ENCODE measurements around the gene ZNF8.
"Not testable (repeated sequence)": the region's sequence is repeated elsewhere in the genome, so short reads cannot be mapped to it uniquely, and the experiment has no call there.

The ZNF8 gene

GRCh38 chr19:58345558-58345957 lies 66.8 kb downstream of the ZNF8 start:
- Histone ChIP-seq H3K9me3 (no peaks in the 10 kb centered on the region), H3K36me3 (peaks cover 6 to 17% (median 9%) of the 10 kb centered on the region in 3 donors), H3K27ac (peak overlapping the region in 1 of 2 donors; percentile 94), H3K4me3 (no peak overlapping the region), H3K27me3 (no peaks in the 10 kb centered on the region), H3K4me1 (peaks cover 0 to 27% (median 6%) of the 10 kb centered on the region in 4 donors)
- TF ChIP-seq CTCF (IDR thresholded peaks at IDR 0.05), result no peak
- intact Hi-C loops (cut with DNase I; ENCODE audit: low total_unique reads), result no loop called here
- DNase-seq, result no peak

- Histone ChIP-seq H3K27me3 (peaks cover 0 to 3% of the 10 kb centered on the region in 2 donors), H3K4me1 (peaks cover 0 to 30% (median 6%) of the 10 kb centered on the region in 4 donors), H3K9me3 (no peaks in the 10 kb centered on the region), H3K27ac (peak overlapping the region; percentile 90 to 94), H3K36me3 (peaks cover 0 to 14% (median 1%) of the 10 kb centered on the region in 3 donors), H3K4me3 (peak overlapping the region; percentile 70 to 85)
- TF ChIP-seq CTCF (IDR thresholded peaks at IDR 0.05), result no peak
- DNase-seq, result peak; percentile 38 to 79
- intact Hi-C loops (cut with DNase I; ENCODE audit: low total_unique reads), result no loop called here
These were observed 68.5 kb downstream of the ZNF8 start for GRCh38 chr19:58346961-58347929.

- intact Hi-C loops (cut with DNase I; ENCODE audit: low total_unique reads); H3K9me3 ChIP-seq; H3K27me3 ChIP-seq; DNase-seq: not testable (repeated sequence)
- H3K36me3 ChIP-seq, result peaks cover 0 to 20% (median 3%) of the 10 kb centered on the region in 3 donors
- H3K27ac ChIP-seq, result peak overlapping the region; percentile 90 to 94
- H3K4me1 ChIP-seq, result peaks cover 0 to 30% (median 6%) of the 10 kb centered on the region in 4 donors
- peak overlapping the region; percentile 70 to 85 for H3K4me3 ChIP-seq
These were observed 69.3 kb downstream of the ZNF8 start for GRCh38 chr19:58348080-58348479.

GRCh38 chr19:58349590-58349989 lies 70.8 kb downstream of the ZNF8 start:
- peaks cover 0 to 3% of the 10 kb centered on the region in 2 donors for H3K27me3 ChIP-seq

GRCh38 chr19:58350001-58350861 lies 71.5 kb downstream of the ZNF8 start:
- intact Hi-C loops (cut with DNase I; ENCODE audit: low total_unique reads), result no loop called here
- no peak for DNase-seq
- no peak for TF ChIP-seq CTCF (IDR thresholded peaks at IDR 0.05)
- H3K9me3 ChIP-seq, result no peaks in the 10 kb centered on the region
- peaks cover 0 to 27% (median 3%) of the 10 kb centered on the region in 3 donors for H3K36me3 ChIP-seq
- peaks cover 0 to 4% of the 10 kb centered on the region in 2 donors for H3K27me3 ChIP-seq
- no peak overlapping the region for H3K4me3 ChIP-seq
- H3K4me1 ChIP-seq, result peaks cover 0 to 30% (median 6%) of the 10 kb centered on the region in 4 donors
- H3K27ac ChIP-seq, result no peak overlapping the region

More at GRCh38 chr19:58349590-58349989, 70.8 kb downstream of the ZNF8 start:
- TF ChIP-seq CTCF (IDR thresholded peaks at IDR 0.05), result no peak
- no peak for DNase-seq
- no peaks in the 10 kb centered on the region for H3K9me3 ChIP-seq
- H3K27ac ChIP-seq, result no peak overlapping the region
- peaks cover 0 to 30% (median 6%) of the 10 kb centered on the region in 4 donors for H3K4me1 ChIP-seq
- intact Hi-C loops (cut with DNase I; ENCODE audit: low total_unique reads), result no loop called here
- peaks cover 0 to 27% (median 3%) of the 10 kb centered on the region in 3 donors for H3K36me3 ChIP-seq
- H3K4me3 ChIP-seq, result no peak overlapping the region
